NCI-H1436 treated with DMSO at 0.1 percent for 48 hours (cell line): Measurements from ENCODE around the gene TMEM126A.

Experiments
- DNase-seq: peaks from one replicate; lab custom pipeline; 2025; lab: John Stamatoyannopoulos, UW

Gene TMEM126A

DNA sequence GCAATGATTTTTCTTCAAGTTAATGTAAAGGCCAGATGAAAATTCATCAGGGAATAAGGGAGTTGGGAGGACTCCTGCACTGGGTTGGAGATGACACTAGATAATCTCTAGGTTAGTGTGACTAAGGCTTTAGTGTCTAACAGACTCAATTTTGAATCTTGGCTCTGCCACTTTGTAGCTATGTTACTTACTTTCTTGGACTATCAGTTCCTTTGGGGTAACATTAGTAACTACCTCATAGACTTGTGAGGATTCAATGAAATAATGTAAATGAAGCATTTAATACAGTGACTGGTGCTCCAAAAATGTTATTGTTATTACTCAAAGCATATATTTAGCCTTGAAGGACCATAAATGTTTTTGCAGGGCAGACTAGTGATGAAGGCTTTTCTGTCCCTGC lies 47.8 kb downstream of the TMEM126A start:
- DNase-seq, result no peak

GRCh38 chr11:85697747-85698146 lies 50.0 kb downstream of the TMEM126A start:
- DNase-seq, result no peak

DNA sequence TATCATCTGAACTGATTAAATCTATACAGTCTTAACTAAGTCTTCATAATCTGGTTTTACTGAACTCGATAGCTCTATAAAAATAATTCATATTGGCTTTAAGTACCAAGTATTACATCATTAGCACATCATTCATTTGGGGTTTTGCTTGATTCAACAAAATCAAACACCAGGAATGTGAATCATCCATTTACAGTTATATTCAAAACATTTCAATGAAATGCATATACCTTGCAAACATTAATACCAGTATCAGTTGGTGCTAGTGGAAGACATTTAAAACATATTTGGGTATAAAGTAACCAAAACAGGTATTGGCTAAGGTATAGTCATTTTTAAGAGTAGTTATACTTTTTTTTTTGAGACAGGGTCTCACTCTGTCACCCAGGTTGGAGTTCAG lies 50.4 kb downstream of the TMEM126A start:
- no peak for DNase-seq

- no peak for DNase-seq
These were observed 52.4 kb downstream of the TMEM126A start for GRCh38 chr11:85699957-85700741.

DNA sequence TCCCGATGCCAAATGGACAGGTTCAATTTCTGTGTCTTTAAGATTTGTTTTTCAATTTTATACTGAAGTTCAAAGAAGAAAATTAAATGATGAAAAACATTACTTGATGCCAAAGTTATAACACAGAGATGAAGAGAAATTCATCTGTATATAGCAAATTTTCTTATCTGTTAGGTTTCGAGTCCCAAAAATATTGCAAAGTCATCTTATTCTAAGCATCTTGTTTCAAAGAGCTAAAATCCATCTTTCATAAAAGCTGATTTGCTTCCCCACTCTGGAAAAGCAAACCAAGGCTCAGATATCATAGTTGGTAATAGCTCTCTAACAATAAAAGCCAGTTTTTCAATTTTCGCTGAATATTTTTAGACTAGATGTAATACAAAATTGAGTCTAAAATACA lies 57.2 kb downstream of the TMEM126A start:
- no peak for DNase-seq

DNA sequence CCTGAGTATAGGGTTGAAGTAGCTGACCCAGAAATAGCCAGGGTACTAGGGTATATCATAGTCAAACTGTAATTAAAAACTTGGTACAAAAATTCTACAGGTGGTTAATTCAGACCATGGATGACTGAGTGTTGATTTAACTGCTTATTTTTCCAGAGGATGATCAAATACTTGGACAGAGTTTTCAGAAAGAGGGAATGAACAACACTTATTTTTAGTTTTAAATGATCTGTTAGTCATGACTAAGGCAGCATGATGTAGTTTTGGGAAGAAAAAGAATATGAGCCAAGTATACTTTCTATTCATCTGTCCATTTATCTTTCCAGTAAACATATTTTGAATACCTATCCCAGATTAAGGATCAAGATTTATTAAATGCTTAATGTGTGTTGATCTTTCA lies 58.0 kb downstream of the TMEM126A start:
- no peak for DNase-seq
